GM18520 (cell line): ENCODE measurements around the gene ADAMTSL1.

ENCODE experiments used
- ATAC-seq: cut with Tn5 transposase; IDR thresholded peaks from one replicate; pipeline ENCODE4 v1.9.1; 2021; ENCODE audit not compliant: unreplicated experiment

Gene ADAMTSL1

GRCh38 chr9:18604767-18605730, 131.1 kb downstream of the ADAMTSL1 start:
- ATAC-seq: no peak

GRCh38 chr9:18605766-18606180, 131.8 kb downstream of the ADAMTSL1 start:
- ATAC-seq: no peak

- no peak for ATAC-seq
Measured at GRCh38 chr9:18606281-18606680, 132.3 kb downstream of the ADAMTSL1 start.

GRCh38 chr9:18606846-18607245, 132.9 kb downstream of the ADAMTSL1 start:
- ATAC-seq: no peak

GRCh38 chr9:18608371-18608770, 134.4 kb downstream of the ADAMTSL1 start:
- no peak for ATAC-seq

GRCh38 chr9:18610956-18611355, 137.0 kb downstream of the ADAMTSL1 start:
- ATAC-seq: no peak

- ATAC-seq: no peak
Measured at GRCh38 chr9:18611971-18612370, 138.0 kb downstream of the ADAMTSL1 start.

- ATAC-seq: no peak
Measured at GRCh38 chr9:18614116-18614515, 140.2 kb downstream of the ADAMTSL1 start.

- ATAC-seq: no peak
Measured at GRCh38 chr9:18614651-18615050, 140.7 kb downstream of the ADAMTSL1 start.

- ATAC-seq: no peak
Measured at GRCh38 chr9:18616976-18617375, 143.0 kb downstream of the ADAMTSL1 start.

- no peak for ATAC-seq
Measured at GRCh38 chr9:18617759-18618158, 143.8 kb downstream of the ADAMTSL1 start.

GRCh38 chr9:18618862-18619261, 144.9 kb downstream of the ADAMTSL1 start:
- no peak for ATAC-seq

GRCh38 chr9:18622186-18622836, 148.4 kb downstream of the ADAMTSL1 start:
- ATAC-seq: no peak

- no peak for ATAC-seq
Measured at GRCh38 chr9:18623221-18624079, 149.5 kb downstream of the ADAMTSL1 start.

- ATAC-seq: no peak
Measured at GRCh38 chr9:18626046-18626698, 152.2 kb downstream of the ADAMTSL1 start.

GRCh38 chr9:18629136-18629535, 155.2 kb downstream of the ADAMTSL1 start:
- ATAC-seq: no peak

GRCh38 chr9:18632632-18633403, 158.9 kb downstream of the ADAMTSL1 start:
- no peak for ATAC-seq

GRCh38 chr9:18636781-18637180, 162.8 kb downstream of the ADAMTSL1 start:
- ATAC-seq: no peak

GRCh38 chr9:18638371-18639249, 164.7 kb downstream of the ADAMTSL1 start:
- no peak for ATAC-seq
